ENCODE measurements around the gene HSPG2.
A peak's percentile ranks its signal among the peaks of the same experiment; 100 is the strongest.

The HSPG2 gene

GRCh38 chr1:21878009-21878773 is 58.9 kb downstream of the HSPG2 start:
- DNase-seq, result no peak

GRCh38 chr1:21876267-21876666 is 60.8 kb downstream of the HSPG2 start:
- no peak for DNase-seq

GRCh38 chr1:21875621-21876063 is 61.5 kb downstream of the HSPG2 start:
- DNase-seq, result no peak

GRCh38 chr1:21874778-21875547 is 62.1 kb downstream of the HSPG2 start:
- no peak for DNase-seq

DNA sequence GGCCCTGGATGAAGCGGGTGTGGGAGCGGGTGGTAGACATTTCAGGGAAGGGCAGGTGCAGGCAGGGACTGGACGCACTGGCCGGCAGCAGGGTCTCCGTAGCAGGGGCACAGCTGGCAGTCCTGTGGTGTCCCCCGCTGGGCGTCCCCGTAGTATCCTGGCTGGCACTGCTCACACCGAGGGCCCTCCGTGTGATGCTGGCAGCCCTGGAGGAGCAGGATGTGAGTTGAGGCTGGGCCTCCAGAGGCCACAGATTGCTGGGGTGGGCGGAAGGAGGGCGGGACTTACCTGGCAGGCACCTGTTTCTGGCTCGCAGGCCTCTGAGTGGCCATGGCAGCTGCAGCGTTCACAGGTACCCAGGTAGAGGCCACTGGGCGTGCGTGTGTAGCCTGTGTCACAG is 62.8 kb downstream of the HSPG2 start:
- DNase-seq, result no peak

DNA sequence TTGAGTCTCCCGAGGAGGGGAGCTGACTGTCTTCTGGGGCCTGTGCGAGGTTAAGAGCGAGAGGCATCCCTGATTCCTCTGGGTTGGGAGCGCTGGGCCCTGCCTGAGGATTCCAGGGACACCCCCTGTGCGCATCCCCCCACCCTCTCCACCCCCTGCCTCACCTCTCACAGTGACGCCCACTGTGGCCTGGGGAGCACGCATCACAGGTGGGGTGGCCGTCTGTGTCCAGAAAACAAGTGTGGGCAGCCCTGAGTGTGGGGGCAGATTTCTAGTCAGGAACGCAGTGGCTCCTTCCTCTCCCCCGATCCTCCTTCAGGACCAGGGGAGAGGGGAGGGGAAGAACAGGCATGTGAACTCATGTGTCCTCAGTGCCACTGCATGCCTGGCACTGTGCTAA is 63.3 kb downstream of the HSPG2 start:
- DNase-seq, result no peak

- no peak for DNase-seq
Measured at GRCh38 chr1:21873174-21873573, 63.9 kb downstream of the HSPG2 start.

- DNase-seq, result no peak
Measured at GRCh38 chr1:21872445-21873079, 64.5 kb downstream of the HSPG2 start.

- no peak for DNase-seq
Measured at GRCh38 chr1:21871943-21872342, 65.2 kb downstream of the HSPG2 start.

DNA sequence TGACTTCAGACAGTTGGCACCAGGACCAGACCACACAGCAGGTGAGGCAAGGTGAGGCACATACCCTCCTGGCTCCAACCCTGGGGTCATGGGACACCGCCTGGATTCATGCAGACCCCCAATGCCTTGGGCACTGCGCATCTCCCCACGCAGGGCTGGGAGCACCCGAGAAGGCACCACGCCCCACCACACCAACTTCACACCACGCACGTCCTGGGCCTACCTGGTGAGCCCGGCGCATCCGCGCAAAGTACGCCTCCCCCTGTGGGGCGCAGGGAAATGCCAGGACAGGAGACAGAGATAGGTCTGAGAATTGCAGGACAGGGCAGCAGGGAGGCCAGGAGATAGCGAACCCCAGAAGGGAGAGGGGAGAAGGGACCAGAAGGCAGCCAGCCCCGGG is 66.5 kb downstream of the HSPG2 start:
- no peak for DNase-seq

DNA sequence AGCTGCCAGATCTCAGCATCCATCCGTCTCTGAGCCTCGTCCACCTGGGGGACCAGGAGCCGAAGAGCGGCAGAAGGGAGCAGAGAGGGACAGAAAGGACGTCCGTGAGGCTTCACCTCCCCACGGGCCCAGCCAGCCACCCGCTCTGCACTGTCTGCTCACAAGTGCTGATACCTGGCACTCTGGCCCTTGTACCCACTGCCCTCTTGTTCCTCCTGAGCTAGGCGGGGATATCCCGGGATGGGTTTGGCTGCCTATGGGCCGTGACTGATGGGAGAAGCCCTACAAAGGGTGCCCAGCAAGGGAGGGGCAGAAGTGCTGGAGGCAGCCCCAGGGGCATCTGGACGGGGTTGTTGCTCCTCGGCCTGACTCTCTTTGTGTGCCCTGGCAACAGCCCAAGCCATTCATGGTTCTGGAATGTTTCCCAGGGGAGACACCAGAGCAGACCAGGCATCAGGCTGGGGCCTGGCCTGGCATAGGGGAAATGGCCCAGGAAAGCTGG is 67.4 kb downstream of the HSPG2 start:
- no peak for DNase-seq

GRCh38 chr1:21868941-21869454 is 68.1 kb downstream of the HSPG2 start:
- DNase-seq, result no peak

- DNase-seq, result no peak
Measured at GRCh38 chr1:21868482-21868881, 68.6 kb downstream of the HSPG2 start.

DNA sequence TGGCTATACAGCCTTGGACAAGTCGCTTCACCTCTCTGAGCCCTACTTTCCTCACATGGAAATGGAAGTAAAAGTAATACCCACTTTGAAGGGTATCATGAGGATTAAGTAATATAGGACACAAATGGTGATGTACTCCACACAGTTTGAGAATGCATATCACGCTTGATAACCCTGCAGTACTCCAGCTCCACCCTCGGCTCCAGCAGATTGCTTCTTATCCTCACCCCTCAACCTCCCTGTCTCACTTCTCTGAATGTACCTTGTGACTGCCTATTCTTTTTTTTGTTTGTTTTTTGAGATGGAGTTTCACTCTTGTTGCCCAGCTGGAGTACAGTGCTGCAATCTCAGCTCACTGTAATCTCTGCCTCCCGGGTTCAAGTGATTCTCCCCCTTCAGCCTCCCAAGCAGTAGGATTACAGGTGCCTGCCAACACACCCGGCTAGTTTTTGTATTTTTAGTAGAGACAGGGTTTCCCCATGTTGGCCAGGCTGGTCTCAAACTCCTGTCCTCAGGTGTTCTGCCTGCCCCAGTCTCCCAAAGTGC is 69.6 kb downstream of the HSPG2 start:
- no peak for DNase-seq

GRCh38 chr1:21866707-21867043 is 70.4 kb downstream of the HSPG2 start:
- DNase-seq, result no peak

- peak; percentile 96 for DNase-seq
Measured at GRCh38 chr1:21865943-21866706, 71.0 kb downstream of the HSPG2 start.

DNA sequence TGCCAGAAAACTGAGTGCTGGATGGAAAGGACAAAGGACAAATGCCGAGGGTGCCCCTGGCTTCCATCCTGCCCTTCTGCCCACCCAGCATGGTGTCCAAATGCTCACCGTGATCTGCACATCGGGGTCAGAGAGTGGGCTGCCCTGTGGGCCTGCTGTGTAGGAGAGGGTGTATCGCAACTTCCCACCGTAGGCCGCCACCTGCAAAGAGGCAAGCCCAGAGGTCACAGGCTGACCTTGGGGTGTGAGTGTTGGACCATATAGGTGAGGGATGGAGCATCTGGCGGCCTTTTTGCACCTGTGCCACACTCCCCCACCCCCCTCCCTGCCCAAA is 71.5 kb downstream of the HSPG2 start:
- no peak for DNase-seq

DNA sequence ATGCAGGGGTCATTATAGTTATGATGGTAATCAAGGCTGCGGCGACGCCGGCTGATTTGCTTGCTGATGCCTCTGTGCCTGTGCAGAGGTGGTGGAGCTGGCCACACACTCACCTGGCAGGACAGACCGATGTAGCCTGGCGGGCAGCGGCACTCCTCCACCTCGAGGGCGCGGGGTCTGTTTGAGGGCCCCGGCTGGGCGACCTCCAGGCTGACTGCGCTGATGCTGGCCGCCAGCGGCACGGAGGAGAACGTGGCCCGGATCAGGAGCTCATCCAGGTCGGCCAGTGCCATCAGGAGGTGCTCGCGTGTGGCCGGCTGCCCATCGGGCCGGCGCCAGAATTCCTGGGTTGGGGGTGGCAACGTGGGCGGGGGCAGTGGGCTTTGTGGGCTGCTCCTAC is 72.4 kb downstream of the HSPG2 start:
- DNase-seq, result no peak

DNA sequence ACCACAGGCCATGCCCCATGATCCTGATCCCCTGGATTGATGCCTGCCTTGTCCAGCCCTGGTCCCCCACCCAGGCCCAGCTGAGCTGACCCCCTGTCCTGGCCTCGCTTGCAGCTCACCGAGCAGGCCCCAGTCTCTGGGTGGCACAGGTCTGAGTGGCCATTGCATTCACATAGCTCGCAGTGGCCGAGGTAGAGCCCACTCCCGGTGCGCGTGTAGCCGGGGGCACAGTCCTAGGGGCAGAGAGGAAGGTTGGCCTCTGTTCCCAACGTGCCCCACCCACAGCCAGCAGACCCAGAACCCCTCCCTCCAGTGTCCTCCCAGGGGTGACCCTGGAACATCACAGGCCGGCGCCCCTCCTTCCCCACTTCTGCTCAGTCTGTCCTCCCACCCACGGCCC is 73.1 kb downstream of the HSPG2 start:
- no peak for DNase-seq

DNA sequence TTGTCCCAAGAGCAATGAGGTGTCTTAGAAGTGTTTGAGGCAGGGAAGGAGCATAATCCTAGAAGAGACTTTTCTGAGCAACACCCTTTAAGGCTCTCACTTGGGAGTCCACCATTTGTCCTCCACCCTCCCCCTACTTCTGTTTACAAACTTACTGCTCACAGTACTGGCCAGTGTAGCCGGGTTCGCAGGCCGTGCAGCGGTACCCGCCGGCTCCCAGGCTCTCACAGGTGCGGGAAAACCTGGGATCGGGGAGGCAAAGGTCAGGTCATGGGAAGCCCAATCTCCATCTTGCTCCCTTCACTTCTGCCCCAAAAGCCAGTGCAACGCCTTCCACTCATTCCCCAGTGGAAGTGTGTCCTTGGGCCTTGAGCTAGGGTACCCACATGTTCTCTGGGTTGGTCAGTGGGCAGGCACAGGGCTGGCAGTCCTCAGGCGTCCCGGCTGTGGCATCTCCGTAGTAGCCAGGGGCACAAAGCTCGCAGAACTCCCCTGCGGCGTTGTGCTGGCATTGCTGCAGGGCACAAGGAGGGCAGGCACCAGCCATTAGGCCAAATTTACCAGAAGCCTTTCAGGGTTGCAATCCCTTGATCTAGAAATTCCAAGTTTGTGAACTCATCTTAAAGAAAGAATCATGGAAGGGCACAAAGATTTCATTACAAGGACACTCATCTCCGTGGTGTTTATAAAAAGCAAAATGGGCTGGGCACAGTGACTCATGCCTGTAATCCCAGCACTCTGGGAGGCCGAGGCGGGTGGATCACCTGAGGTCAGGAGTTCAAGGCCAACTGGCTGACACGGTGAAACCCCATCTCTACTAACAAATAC is 75.3 kb downstream of the HSPG2 start:
- DNase-seq, result no peak

DNA sequence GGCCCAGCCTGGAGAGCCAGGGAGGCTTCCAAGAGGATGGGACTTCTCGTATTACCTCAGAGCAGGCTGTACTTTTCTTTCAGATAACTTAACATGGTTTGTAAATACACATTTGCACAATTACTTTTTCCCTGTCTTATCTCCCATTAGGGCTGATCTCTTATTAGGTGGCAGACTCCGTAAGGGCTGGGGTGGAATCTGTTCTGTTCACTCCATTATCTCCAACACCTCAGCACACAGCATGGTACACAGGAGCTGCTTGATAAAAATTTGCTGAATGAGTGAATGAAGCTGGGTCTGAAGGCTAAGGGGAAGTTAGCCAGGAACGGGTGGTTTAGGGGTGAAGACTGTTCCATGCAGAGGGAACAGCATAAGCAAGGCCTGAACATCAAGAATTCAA is 76.1 kb downstream of the HSPG2 start:
- no peak for DNase-seq

- DNase-seq, result no peak
Measured at GRCh38 chr1:21859669-21860179, 77.4 kb downstream of the HSPG2 start.
